ENCODE results near the gene HPF1. TPM values are rescaled to one million over a fixed set of nuclear protein-coding genes. Genes with fewer than 3 reads are reported as not detected.
"Not testable (repeated sequence)": the region's sequence is repeated elsewhere in the genome, so short reads cannot be mapped to it uniquely, and the experiment has no call there.

HPF1 gene
- total RNA-seq, 6 donors from 2014 or later, result 6.5 to 46.2 (median 16.5) TPM

DNA sequence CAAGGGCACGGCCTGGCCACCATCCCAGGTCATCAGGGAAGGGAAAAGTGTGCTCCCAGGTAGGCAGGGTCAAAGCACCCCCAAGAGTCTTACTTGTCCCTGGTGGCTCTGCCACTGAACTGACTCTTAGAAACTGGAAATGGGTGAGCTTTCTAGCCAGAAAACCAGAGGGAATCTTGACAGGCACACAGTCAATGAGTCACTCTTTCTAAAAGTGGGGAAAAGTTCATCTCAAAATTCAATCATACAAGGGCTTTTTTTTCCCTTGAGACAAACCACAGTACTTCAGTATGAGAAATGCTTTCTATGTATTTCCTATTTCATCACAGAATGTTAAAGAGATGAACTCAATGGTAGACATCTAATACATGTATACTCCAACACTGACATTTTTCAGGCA is 12.5 kb downstream of the HPF1 start:
- H3K27ac ChIP-seq, result no peak overlapping the region
- H3K27me3 ChIP-seq, result no peaks in the 10 kb centered on the region
- no peaks in the 10 kb centered on the region for H3K4me1 ChIP-seq
- TF ChIP-seq POLR2AphosphoS5 (IDR thresholded peaks at IDR 0.05) (no peak), EP300 (IDR thresholded peaks at IDR 0.05) (no peak), POLR2A (IDR thresholded peaks at IDR 0.05) (no peak)
- TF ChIP-seq, protein P1, sequence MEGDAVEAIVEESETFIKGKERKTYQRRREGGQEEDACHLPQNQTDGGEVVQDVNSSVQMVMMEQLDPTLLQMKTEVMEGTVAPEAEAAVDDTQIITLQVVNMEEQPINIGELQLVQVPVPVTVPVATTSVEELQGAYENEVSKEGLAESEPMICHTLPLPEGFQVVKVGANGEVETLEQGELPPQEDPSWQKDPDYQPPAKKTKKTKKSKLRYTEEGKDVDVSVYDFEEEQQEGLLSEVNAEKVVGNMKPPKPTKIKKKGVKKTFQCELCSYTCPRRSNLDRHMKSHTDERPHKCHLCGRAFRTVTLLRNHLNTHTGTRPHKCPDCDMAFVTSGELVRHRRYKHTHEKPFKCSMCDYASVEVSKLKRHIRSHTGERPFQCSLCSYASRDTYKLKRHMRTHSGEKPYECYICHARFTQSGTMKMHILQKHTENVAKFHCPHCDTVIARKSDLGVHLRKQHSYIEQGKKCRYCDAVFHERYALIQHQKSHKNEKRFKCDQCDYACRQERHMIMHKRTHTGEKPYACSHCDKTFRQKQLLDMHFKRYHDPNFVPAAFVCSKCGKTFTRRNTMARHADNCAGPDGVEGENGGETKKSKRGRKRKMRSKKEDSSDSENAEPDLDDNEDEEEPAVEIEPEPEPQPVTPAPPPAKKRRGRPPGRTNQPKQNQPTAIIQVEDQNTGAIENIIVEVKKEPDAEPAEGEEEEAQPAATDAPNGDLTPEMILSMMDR (IDR thresholded peaks at IDR 0.05), result no peak
- ATAC-seq (ENCODE audit: low FRiP score in 2 of 2) (no peak), DNase-seq (peak in 1 of 2 donors; percentile 34)
- H3K4me3 ChIP-seq, result no peak overlapping the region
- H3K36me3 ChIP-seq, result peaks cover 0 to 33% (median 8%) of the 10 kb centered on the region in 4 donors
- WGBS, 2 donors, result 100% methylated on average over 1 of the region's 1 CpG; no CpG with 5 or more reads in 1 of the 2 donors
- H3K9me3 ChIP-seq, result no peaks in the 10 kb centered on the region

DNA sequence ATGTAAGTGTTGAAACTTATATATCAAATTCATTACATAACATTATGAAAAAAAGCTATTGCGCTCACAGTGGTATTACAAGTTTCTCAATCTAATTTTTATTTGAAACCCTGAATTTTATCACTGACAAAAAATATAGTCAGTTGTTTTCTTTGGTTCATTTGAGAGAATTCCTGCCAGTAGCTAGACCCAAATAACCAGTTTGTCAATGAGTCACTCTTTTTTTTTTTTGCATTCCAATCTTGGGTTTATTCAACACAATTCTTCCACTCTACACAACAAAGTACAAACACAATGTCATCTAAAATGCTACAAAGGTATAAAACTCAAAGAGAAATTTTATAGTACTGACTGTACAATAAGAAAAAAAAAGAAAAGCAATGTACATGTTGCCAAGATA is 13.1 kb downstream of the HPF1 start:
- H3K27me3 ChIP-seq, result no peaks in the 10 kb centered on the region
- 97 to 100% methylated on average over 1 of the region's 1 CpG for WGBS, 2 donors
- no peak overlapping the region for H3K27ac ChIP-seq
- TF ChIP-seq EP300 (IDR thresholded peaks at IDR 0.05), result no peak
- H3K9me3 ChIP-seq, result no peaks in the 10 kb centered on the region
- no peaks in the 10 kb centered on the region for H3K4me1 ChIP-seq
- DNase-seq (no peak), ATAC-seq (ENCODE audit: low FRiP score in 2 of 2) (no peak)
- H3K36me3 ChIP-seq, result peaks cover 0 to 34% (median 9%) of the 10 kb centered on the region in 4 donors
- no peak overlapping the region for H3K4me3 ChIP-seq

DNA sequence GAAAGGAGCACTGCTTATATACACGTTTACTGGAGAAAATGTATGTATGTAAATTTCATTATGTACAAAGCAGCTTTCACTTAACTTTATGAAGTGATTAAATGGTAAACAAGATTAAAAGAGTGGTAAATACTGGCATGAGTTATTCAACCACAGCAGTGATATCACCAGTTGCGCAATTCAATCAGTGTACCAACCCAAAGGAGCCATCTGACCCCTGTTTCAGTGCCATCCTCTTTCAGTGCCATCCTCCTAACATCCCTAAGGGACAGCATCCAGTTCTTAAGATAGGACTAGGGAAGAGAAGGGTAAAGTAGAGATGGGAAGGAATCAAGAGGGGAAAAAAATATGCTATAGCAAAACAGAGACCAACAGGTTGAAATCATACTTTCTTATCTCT is 16.2 kb downstream of the HPF1 start:
- DNase-seq (no peak), ATAC-seq (ENCODE audit: low FRiP score in 2 of 2) (no peak)
- 91 to 93% methylated on average over 2 of the region's 2 CpGs for WGBS, 2 donors
- Histone ChIP-seq H3K27me3 (no peaks in the 10 kb centered on the region), H3K27ac (no peak overlapping the region), H3K4me3 (no peak overlapping the region), H3K9me3 (no peaks in the 10 kb centered on the region), H3K36me3 (peaks cover 0 to 35% (median 5%) of the 10 kb centered on the region in 4 donors), H3K4me1 (no peaks in the 10 kb centered on the region)
- TF ChIP-seq, protein P1 (IDR thresholded peaks at IDR 0.05), result no peak
- TF ChIP-seq POLR2AphosphoS5 (IDR thresholded peaks at IDR 0.05), result no peak
- TF ChIP-seq POLR2A (IDR thresholded peaks at IDR 0.05), result no peak
- TF ChIP-seq EP300 (IDR thresholded peaks at IDR 0.05), result no peak

DNA sequence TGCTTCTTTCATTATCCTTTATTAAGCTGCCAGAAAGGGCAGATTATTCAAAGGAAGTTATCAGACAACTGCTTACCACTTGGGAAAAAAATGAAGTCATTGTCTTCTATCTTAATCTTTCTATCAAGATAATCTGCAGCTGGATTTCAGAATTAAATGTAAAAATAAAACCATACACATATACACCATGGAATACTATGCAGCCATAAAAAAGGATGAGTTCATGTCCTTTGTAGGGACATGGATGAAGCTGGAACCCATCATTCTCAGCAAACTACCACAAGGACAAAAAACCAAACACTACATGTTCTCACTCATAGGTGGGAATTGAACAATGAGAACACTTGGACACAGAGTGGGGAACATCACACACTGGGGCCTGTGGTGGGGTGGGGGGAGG is 19.1 kb downstream of the HPF1 start:
- not testable (repeated sequence) for DNase-seq; H3K27me3 ChIP-seq; H3K9me3 ChIP-seq; H3K4me3 ChIP-seq; H3K27ac ChIP-seq; ATAC-seq (ENCODE audit: low FRiP score in 2 of 2); H3K4me1 ChIP-seq
- H3K36me3 ChIP-seq, result peaks cover 0 to 50% (median 8%) of the 10 kb centered on the region in 4 donors

DNA sequence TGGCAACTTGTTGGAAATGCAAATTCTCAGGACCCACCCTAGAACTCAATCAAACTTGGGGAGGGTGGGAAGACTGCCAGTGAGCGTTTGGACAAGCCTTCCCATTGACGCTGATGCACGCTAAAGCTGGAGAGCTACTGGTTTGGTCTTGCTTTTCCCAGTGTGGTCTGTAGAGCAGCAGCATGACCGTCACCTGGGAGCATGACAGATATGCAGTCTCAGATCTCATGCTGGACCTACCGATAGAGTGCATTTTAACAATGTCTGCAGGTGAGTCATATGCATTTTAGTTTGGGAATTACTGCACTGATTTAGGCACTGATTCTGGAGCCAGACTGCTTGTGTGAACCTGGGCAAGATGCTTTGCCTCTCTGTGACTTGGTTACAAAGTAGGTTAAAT is 27.2 kb downstream of the HPF1 start:
- no peaks in the 10 kb centered on the region for H3K4me1 ChIP-seq
- ATAC-seq (ENCODE audit: low FRiP score in 2 of 2), result no peak
- no peaks in the 10 kb centered on the region for H3K9me3 ChIP-seq
- H3K27ac ChIP-seq, result no peak overlapping the region
- DNase-seq, result no peak
- TF ChIP-seq POLR2AphosphoS5 (IDR thresholded peaks at IDR 0.05), result no peak
- no peak for TF ChIP-seq POLR2A (IDR thresholded peaks at IDR 0.05)
- TF ChIP-seq EP300 (IDR thresholded peaks at IDR 0.05), result no peak
- no peaks in the 10 kb centered on the region for H3K27me3 ChIP-seq
- H3K36me3 ChIP-seq, result peaks cover 7 to 38% (median 15%) of the 10 kb centered on the region in 4 donors
- no peak overlapping the region for H3K4me3 ChIP-seq
- 97 to 100% methylated on average over 5 of the region's 5 CpGs for WGBS, 2 donors

DNA sequence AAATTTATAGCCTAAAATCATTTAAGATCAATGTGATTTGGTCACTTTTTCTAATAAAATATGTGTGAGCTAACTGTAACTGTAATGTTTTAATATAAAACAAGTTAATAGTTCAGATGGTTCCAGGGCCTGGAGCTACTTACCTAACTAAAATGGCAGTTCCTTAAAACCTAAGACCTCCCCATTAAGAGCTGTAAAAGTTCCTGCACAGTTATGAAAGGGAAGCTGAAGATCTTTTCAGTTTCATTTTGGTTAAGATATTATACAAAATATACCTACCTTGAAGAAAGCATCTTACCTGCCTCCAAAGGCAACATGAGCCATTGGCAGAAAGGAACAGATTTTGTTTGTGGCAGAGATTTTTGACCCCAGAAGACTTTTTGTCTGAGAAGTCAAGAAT is 30.1 kb downstream of the HPF1 start:
- Histone ChIP-seq H3K9me3 (no peaks in the 10 kb centered on the region), H3K4me1 (no peaks in the 10 kb centered on the region), H3K27ac (no peak overlapping the region), H3K27me3 (no peaks in the 10 kb centered on the region), H3K36me3 (peaks cover 7 to 30% (median 15%) of the 10 kb centered on the region in 4 donors), H3K4me3 (no peak overlapping the region)
- no peak for ATAC-seq (ENCODE audit: low FRiP score in 2 of 2)
- no peak for TF ChIP-seq POLR2A (IDR thresholded peaks at IDR 0.05)
- TF ChIP-seq, protein P1 (IDR thresholded peaks at IDR 0.05), result no peak
- TF ChIP-seq POLR2AphosphoS5 (IDR thresholded peaks at IDR 0.05), result no peak
- no peak for TF ChIP-seq EP300 (IDR thresholded peaks at IDR 0.05)
- DNase-seq, result no peak

Data from upper lobe of left lung (tissue), 6 donors.